Measurements from ENCODE around the gene RPL27A. TPM values are rescaled to one million over a fixed set of nuclear protein-coding genes. Genes with fewer than 3 reads are reported as not detected.

RPL27A gene
- total and polyA plus RNA-seq, 2 donors (not counting 3 experiments of a cell fraction or from before 2014, with no cell fraction given): 1,303 to 1,363 TPM

DNA sequence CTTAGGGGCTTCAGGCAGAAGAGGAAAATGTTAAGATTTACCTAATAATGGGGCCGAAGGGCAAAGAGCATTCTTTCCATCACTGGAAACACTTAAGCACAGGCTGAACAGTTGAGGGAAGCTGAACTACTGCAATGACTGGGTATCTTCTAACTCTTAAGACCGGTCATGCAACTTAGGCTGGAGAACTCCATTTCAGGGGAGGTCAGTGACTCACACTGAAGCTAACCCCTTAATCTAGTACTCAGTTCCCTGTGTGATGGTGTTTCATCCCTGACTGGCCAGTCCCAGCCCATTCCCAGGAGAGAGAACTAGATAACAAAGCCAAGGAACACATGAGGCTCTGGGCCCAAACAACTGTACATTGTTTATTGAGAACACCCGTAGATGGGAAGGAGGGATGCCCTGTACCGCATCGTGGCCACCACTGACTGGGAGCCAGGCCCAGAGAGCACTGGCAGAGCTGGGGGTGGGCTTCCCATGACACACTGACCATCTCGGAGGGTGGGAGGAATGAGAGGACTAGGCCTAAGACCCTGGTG is 10.5 kb downstream of the RPL27A start:
- H4K20me1 ChIP-seq (replicated peaks; ENCODE audit: control insufficient read depth, extremely low read depth, insufficient read depth, low read length): no peaks in the 10 kb centered on the region
- FAIRE-seq (no peak), DNase-seq (ENCODE audit: low read depth, low spot score) (no peak)
- no peak overlapping the region for H3K27ac ChIP-seq (ENCODE audit: insufficient read depth, low read depth, low read length)
- dilution Hi-C loops (cut with MboI; ENCODE audit: extremely low pct_ligation_motif_present, low sequenced_read_pairs): no loop called here
- CTCF ChIA-PET: interaction anchor here (0.8 to 1.2 kb wide), 3 partner anchors 75 to 267 kb away, joined by 3 read pairs; no protein-coding TSS in a partner anchor
- POLR2A ChIA-PET: no interaction called here
- H3K9ac ChIP-seq (replicated peaks; ENCODE audit: extremely low read depth, insufficient read depth, low read length): no peak overlapping the region
- H3K79me2 ChIP-seq (ENCODE audit: control insufficient read depth, insufficient read depth, low read length): no peaks in the 10 kb centered on the region
- intact Hi-C loops (cut with micrococcal nuclease): no loop called here
- no TSS peak for BruUV-seq (replicated peaks)
- peaks cover 2 to 7% of the 10 kb centered on the region in 2 experiments for H3K36me3 ChIP-seq (ENCODE audit: control insufficient read depth in 2 of 2, extremely low read depth in 1 of 2, insufficient read depth in 2 of 2, low read length in 2 of 2)
- no peaks in the 10 kb centered on the region for H3K9me3 ChIP-seq (replicated peaks; ENCODE audit: control insufficient read depth, insufficient read depth, low read length)
- H3K4me1 ChIP-seq (ENCODE audit: control insufficient read depth, extremely low read depth, insufficient read depth, low read length): peaks cover 14% of the 10 kb centered on the region
- H3K27me3 ChIP-seq (ENCODE audit: control insufficient read depth in 2 of 2, insufficient read depth in 2 of 2, low read length in 2 of 2): no peaks in the 10 kb centered on the region
- H3K9me1 ChIP-seq (replicated peaks; ENCODE audit: control insufficient read depth, extremely low read depth, insufficient read depth, low read length): no peaks in the 10 kb centered on the region
- H3K4me3 ChIP-seq (replicated peaks in 1 of 3; ENCODE audit: insufficient read depth in 1 of 3, low read depth in 1 of 3, low read length in 3 of 3): no peak overlapping the region
- no peak for TF ChIP-seq JUN (IDR thresholded peaks at IDR 0.05; ENCODE audit: borderline replicate concordance, insufficient read depth, insufficient read length, low read depth)
- no peak for TF ChIP-seq EZH2 (IDR thresholded peaks at IDR 0.05; ENCODE audit: borderline replicate concordance, low read depth, low read length, severe bottlenecking)
- TF ChIP-seq MYC (IDR thresholded peaks at IDR 0.05; ENCODE audit: low read depth, low read length): no peak
- TF ChIP-seq, protein P1, sequence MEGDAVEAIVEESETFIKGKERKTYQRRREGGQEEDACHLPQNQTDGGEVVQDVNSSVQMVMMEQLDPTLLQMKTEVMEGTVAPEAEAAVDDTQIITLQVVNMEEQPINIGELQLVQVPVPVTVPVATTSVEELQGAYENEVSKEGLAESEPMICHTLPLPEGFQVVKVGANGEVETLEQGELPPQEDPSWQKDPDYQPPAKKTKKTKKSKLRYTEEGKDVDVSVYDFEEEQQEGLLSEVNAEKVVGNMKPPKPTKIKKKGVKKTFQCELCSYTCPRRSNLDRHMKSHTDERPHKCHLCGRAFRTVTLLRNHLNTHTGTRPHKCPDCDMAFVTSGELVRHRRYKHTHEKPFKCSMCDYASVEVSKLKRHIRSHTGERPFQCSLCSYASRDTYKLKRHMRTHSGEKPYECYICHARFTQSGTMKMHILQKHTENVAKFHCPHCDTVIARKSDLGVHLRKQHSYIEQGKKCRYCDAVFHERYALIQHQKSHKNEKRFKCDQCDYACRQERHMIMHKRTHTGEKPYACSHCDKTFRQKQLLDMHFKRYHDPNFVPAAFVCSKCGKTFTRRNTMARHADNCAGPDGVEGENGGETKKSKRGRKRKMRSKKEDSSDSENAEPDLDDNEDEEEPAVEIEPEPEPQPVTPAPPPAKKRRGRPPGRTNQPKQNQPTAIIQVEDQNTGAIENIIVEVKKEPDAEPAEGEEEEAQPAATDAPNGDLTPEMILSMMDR (IDR thresholded peaks at IDR 0.05; ENCODE audit: extremely low read depth in 1 of 2, insufficient read depth in 1 of 2, low read depth in 1 of 2, low read length in 2 of 2): no peak
- TF ChIP-seq, protein P2, sequence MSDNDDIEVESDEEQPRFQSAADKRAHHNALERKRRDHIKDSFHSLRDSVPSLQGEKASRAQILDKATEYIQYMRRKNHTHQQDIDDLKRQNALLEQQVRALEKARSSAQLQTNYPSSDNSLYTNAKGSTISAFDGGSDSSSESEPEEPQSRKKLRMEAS (IDR thresholded peaks at IDR 0.05; ENCODE audit: insufficient read depth, insufficient read length): no peak
- no peak overlapping the region for H3K4me2 ChIP-seq (ENCODE audit: insufficient read depth, low read length)
- H2AFZ ChIP-seq (ENCODE audit: low read depth, low read length): no peak overlapping the region

Measured in endothelial cell of umbilical vein (primary cell).